Fibroblast of the aortic adventitia (primary cell): Measurements from ENCODE around the gene RIPK4. TPM values are rescaled to one million over a fixed set of nuclear protein-coding genes. Genes with fewer than 3 reads are reported as not detected.

Source experiments
- DNase-seq: peaks from one replicate; pipeline ENCODE4 v3.0.0-alpha.2; 2010; ENCODE audit warnings: low read depth
- H3K4me3 ChIP-seq: 2 replicates; pipeline ENCODE4 v1.5.1; 2011; ENCODE audit warnings: low read depth, mild to moderate bottlenecking, control low read depth, low read length, moderate library complexity
- total RNA-seq: library from RNA; depleted of rRNA; stranded (reverse); fragments of >200 nt; gene quantifications from 2 replicates; pipeline ENCODE4 v1.2.3, GENCODE V29; 2012; ENCODE audit warnings: low replicate concordance
- TF ChIP-seq, protein P1 (sequence below): IDR thresholded peaks from 2 replicates; pipeline ENCODE4 v1.5.1; 2011; ENCODE audit warnings: mild to moderate bottlenecking, low read length, control low read depth, inconsistent platforms; ENCODE audit not compliant: insufficient read depth

The RIPK4 gene
- total RNA-seq, 1 donor = 0.45 TPM

GRCh38 chr21:41709965-41710822 lies 56.7 kb downstream of the RIPK4 start:
- TF ChIP-seq, protein P1, sequence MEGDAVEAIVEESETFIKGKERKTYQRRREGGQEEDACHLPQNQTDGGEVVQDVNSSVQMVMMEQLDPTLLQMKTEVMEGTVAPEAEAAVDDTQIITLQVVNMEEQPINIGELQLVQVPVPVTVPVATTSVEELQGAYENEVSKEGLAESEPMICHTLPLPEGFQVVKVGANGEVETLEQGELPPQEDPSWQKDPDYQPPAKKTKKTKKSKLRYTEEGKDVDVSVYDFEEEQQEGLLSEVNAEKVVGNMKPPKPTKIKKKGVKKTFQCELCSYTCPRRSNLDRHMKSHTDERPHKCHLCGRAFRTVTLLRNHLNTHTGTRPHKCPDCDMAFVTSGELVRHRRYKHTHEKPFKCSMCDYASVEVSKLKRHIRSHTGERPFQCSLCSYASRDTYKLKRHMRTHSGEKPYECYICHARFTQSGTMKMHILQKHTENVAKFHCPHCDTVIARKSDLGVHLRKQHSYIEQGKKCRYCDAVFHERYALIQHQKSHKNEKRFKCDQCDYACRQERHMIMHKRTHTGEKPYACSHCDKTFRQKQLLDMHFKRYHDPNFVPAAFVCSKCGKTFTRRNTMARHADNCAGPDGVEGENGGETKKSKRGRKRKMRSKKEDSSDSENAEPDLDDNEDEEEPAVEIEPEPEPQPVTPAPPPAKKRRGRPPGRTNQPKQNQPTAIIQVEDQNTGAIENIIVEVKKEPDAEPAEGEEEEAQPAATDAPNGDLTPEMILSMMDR = no peak
- no peak for DNase-seq
- no peak overlapping the region for H3K4me3 ChIP-seq

DNA sequence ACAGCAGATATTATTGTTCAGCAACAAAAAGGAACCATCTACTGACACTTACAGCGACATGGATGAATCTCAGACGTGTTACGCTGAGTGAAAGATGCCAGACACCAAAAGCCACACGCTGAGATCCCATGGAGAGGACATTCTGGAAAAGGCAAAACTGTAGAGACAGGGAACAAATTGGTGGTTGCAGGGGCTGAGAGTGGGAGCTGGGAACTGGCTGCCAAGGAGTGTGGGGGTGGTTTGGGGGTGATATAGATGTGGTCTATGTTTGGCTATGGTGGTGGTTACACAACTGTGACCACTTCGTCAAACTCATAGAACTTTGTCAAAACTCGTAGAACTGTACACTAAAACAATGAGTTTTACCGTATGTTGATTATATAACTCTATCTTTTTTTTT lies 57.7 kb downstream of the RIPK4 start:
- TF ChIP-seq, protein P1 = no peak
- H3K4me3 ChIP-seq = no peak overlapping the region
- no peak for DNase-seq

DNA sequence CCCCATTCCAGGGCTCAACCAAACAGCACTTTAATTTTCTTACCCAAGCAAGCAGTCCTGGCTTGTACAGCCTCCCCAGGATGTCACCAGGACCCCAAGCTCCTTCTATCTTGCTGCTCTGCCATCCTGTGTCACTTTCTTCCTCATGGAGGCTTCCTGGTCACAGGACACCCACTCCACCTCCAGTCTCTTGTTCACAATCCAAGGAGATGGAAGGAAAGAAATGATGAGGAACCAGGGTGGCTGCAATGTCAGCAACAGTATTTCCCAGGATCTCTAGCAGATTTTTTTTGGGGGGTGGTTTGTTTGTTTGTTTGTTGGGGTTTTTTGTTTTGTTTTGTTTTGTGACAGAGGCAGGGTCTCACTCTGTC lies 58.9 kb downstream of the RIPK4 start:
- TF ChIP-seq, protein P1 = no peak
- DNase-seq = no peak
- H3K4me3 ChIP-seq = no peak overlapping the region

GRCh38 chr21:41707231-41707959 lies 59.5 kb downstream of the RIPK4 start:
- DNase-seq = peak; percentile 5
- TF ChIP-seq, protein P1 = no peak
- no peak overlapping the region for H3K4me3 ChIP-seq

DNA sequence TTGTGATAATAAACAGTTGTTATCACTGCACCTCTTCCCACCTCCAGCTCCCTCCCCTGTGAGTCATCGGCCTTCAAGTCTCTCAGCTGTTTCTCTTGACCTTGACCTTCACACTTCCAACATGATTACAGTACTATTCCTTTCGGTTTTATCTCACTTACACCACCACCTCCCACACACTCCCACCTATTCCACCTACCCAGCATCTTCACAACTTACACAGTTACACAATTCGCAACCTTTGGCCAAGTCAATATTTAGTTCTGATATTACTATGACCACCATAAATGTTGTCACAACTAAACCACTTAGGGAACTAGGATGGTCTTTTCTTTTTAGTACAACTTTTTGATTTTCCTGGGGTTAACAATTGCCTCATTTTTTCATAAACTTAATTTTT lies 60.2 kb downstream of the RIPK4 start:
- DNase-seq = peak; percentile 24
- no peak overlapping the region for H3K4me3 ChIP-seq
- TF ChIP-seq, protein P1 = no peak

- no peak for DNase-seq
- no peak overlapping the region for H3K4me3 ChIP-seq
- TF ChIP-seq, protein P1 = no peak
These were observed 60.6 kb downstream of the RIPK4 start for GRCh38 chr21:41706263-41706639.
